ENCODE results near the gene RIT2.

Gene RIT2

DNA sequence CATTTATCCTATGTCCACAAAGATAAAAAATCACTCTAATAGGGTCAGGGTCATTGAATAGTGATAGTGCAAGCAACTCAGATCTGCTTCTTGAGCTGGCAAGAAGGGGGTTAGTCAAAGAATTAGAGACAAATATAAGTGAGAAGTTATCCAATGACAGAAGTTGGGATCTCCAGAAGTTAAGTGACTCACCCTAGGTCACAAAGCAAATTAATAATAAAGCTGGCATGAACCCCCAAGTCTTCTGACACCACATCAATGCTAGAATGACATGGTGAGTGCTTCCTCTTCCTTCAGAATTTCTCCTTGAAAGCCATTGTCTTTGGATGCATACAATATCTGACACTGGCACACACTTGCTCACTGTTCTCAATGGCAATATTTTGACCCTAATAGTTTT lies 343.5 kb downstream of the RIT2 start:
- H3K27ac ChIP-seq (ENCODE audit: low read depth, low read length), result no peak overlapping the region

DNA sequence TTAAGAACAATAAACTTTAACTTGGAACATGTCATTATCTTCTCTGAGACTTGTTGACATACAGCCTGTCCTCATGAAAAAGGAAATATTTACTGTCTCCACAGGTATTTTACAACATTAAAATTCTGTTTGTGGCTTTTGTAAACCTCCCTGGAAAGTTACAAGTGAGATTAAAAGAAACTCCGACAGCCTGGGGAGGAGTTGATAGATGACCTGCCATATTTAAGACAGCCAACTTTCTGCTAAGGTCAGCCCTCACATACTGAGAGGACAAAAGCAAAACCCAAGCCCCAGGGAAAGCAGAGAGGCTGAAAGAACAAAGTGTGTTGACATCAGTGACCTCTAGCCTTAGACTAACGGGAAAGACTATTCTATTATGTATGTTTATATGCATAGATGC lies 350.2 kb downstream of the RIT2 start:
- Histone ChIP-seq H3K36me3 (ENCODE audit: control insufficient read depth, insufficient read depth, low read length) (no peaks in the 10 kb centered on the region), H3K9me3 (ENCODE audit: control insufficient read depth, insufficient read depth, low read length) (peaks cover 14% of the 10 kb centered on the region), H3K4me1 (ENCODE audit: control insufficient read depth, insufficient read depth, low read length) (no peaks in the 10 kb centered on the region), H3K27me3 (ENCODE audit: control insufficient read depth, insufficient read depth, low read length) (no peaks in the 10 kb centered on the region), H3K27ac (ENCODE audit: low read depth, low read length) (no peak overlapping the region), H3K9ac (ENCODE audit: low read depth, low read length) (no peak overlapping the region), H3K4me3 (ENCODE audit: low read depth, low read length) (no peak overlapping the region)

More for the DNA sequence above, 343.5 kb downstream of the RIT2 start:
- H3K27me3 ChIP-seq (ENCODE audit: control insufficient read depth, insufficient read depth, low read length), result no peaks in the 10 kb centered on the region
- no peak overlapping the region for H3K4me3 ChIP-seq (ENCODE audit: low read depth, low read length)
- peaks cover 4% of the 10 kb centered on the region; the same call in 1 of the 2 replicates for H3K4me1 ChIP-seq (ENCODE audit: control insufficient read depth, insufficient read depth, low read length)
- no peak overlapping the region for H3K9ac ChIP-seq (ENCODE audit: low read depth, low read length)
- H3K36me3 ChIP-seq (ENCODE audit: control insufficient read depth, insufficient read depth, low read length), result no peaks in the 10 kb centered on the region
- H3K9me3 ChIP-seq (ENCODE audit: control insufficient read depth, insufficient read depth, low read length), result peaks cover 7% of the 10 kb centered on the region; the same call in 1 of the 2 replicates

- no peaks in the 10 kb centered on the region for H3K27me3 ChIP-seq (ENCODE audit: control insufficient read depth, insufficient read depth, low read length)
- no peak overlapping the region for H3K27ac ChIP-seq (ENCODE audit: low read depth, low read length)
- H3K9me3 ChIP-seq (ENCODE audit: control insufficient read depth, insufficient read depth, low read length), result no peaks in the 10 kb centered on the region
- H3K36me3 ChIP-seq (ENCODE audit: control insufficient read depth, insufficient read depth, low read length), result no peaks in the 10 kb centered on the region
- H3K4me3 ChIP-seq (ENCODE audit: low read depth, low read length), result no peak overlapping the region
- H3K4me1 ChIP-seq (ENCODE audit: control insufficient read depth, insufficient read depth, low read length), result no peaks in the 10 kb centered on the region
- H3K9ac ChIP-seq (ENCODE audit: low read depth, low read length), result no peak overlapping the region
These were observed 355.2 kb downstream of the RIT2 start for GRCh38 chr18:42760290-42760689.

- H3K9ac ChIP-seq (ENCODE audit: low read depth, low read length), result no peak overlapping the region
- H3K27me3 ChIP-seq (ENCODE audit: control insufficient read depth, insufficient read depth, low read length), result no peaks in the 10 kb centered on the region
- no peaks in the 10 kb centered on the region for H3K36me3 ChIP-seq (ENCODE audit: control insufficient read depth, insufficient read depth, low read length)
These were observed 356.6 kb downstream of the RIT2 start for GRCh38 chr18:42758852-42759251.

DNA sequence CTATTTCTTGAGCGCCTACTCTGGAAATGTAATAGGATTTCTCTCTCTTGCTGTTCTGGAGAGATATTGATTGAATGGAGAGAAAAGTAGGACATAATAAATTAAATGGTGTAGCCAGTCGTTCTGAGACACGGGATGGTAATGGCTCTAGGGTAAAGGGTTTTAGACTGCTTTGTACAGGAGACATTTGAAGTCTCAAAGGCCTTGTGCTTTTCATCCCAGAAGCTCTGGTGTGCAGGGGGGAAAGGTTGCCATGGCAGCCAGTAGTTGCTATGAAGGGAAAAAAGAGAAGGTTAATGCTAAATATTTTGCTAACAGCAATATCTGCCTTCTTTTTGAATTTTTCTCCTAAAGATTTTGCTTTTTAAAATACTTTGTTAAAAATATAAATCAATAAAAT lies 359.3 kb downstream of the RIT2 start:
- Histone ChIP-seq H3K9me3 (ENCODE audit: control insufficient read depth, insufficient read depth, low read length) (no peaks in the 10 kb centered on the region), H3K27me3 (ENCODE audit: control insufficient read depth, insufficient read depth, low read length) (no peaks in the 10 kb centered on the region), H3K4me3 (ENCODE audit: low read depth, low read length) (no peak overlapping the region), H3K9ac (ENCODE audit: low read depth, low read length) (no peak overlapping the region), H3K36me3 (ENCODE audit: control insufficient read depth, insufficient read depth, low read length) (no peaks in the 10 kb centered on the region), H3K27ac (ENCODE audit: low read depth, low read length) (no peak overlapping the region), H3K4me1 (ENCODE audit: control insufficient read depth, insufficient read depth, low read length) (peaks cover 6% of the 10 kb centered on the region; the same call in 1 of the 2 replicates)

More at GRCh38 chr18:42758852-42759251, 356.6 kb downstream of the RIT2 start:
- Histone ChIP-seq H3K9me3 (ENCODE audit: control insufficient read depth, insufficient read depth, low read length) (no peaks in the 10 kb centered on the region), H3K27ac (ENCODE audit: low read depth, low read length) (no peak overlapping the region), H3K4me1 (ENCODE audit: control insufficient read depth, insufficient read depth, low read length) (no peaks in the 10 kb centered on the region), H3K4me3 (ENCODE audit: low read depth, low read length) (no peak overlapping the region)

DNA sequence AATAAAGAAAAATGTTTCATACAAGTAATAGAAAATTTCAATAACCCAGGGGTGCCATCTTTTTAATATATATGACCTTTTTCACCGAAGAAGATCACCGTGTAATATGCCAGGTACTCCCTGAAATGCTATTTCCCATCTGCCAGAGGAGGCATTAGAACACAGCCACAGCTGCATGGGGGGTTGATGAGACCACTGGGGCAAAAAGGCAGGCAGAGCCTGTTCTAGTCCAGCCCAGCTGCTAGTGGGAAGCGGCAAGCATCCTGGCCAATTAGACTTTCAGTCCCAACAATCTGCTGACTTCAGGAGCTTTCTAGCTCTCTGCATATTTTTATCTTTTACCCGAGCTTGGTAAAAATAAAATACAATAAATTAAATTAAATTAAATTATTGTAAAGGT lies 362.6 kb downstream of the RIT2 start:
- H3K4me3 ChIP-seq (ENCODE audit: low read depth, low read length), result no peak overlapping the region
- peaks cover under 1% of the 10 kb centered on the region; the same call in 1 of the 2 replicates for H3K9me3 ChIP-seq (ENCODE audit: control insufficient read depth, insufficient read depth, low read length)
- H3K27ac ChIP-seq (ENCODE audit: low read depth, low read length), result no peak overlapping the region
- no peak overlapping the region for H3K9ac ChIP-seq (ENCODE audit: low read depth, low read length)
- H3K4me1 ChIP-seq (ENCODE audit: control insufficient read depth, insufficient read depth, low read length), result peaks cover 6% of the 10 kb centered on the region; the same call in 1 of the 2 replicates
- no peaks in the 10 kb centered on the region for H3K27me3 ChIP-seq (ENCODE audit: control insufficient read depth, insufficient read depth, low read length)
- no peaks in the 10 kb centered on the region for H3K36me3 ChIP-seq (ENCODE audit: control insufficient read depth, insufficient read depth, low read length)

DNA sequence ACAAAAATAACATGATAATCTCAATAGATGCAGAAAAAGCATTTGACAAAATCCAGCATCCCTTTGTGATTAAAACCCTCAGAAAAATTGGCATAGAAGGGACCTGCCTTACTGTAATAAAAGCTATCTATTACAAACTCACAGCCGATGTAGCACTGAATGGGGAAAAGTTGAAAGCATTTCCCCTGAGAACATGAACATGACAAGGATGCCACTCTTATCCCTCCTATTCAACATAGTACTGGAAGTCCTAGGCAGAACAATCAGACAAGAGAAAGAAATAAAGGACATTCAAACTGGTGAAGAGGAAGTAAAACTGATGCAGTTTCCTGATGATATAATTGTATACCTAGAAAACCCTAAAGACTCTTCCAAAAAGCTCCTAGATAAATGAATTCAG lies 368.7 kb downstream of the RIT2 start:
- H3K4me3 ChIP-seq (ENCODE audit: low read depth, low read length), result no peak overlapping the region
- H3K27me3 ChIP-seq (ENCODE audit: control insufficient read depth, insufficient read depth, low read length), result no peaks in the 10 kb centered on the region
- no peaks in the 10 kb centered on the region for H3K36me3 ChIP-seq (ENCODE audit: control insufficient read depth, insufficient read depth, low read length)
- H3K9ac ChIP-seq (ENCODE audit: low read depth, low read length), result no peak overlapping the region
- no peak overlapping the region for H3K27ac ChIP-seq (ENCODE audit: low read depth, low read length)
- peaks cover 47% of the 10 kb centered on the region for H3K4me1 ChIP-seq (ENCODE audit: control insufficient read depth, insufficient read depth, low read length)
- H3K9me3 ChIP-seq (ENCODE audit: control insufficient read depth, insufficient read depth, low read length), result peaks cover 6% of the 10 kb centered on the region; the same call in 1 of the 2 replicates

DNA sequence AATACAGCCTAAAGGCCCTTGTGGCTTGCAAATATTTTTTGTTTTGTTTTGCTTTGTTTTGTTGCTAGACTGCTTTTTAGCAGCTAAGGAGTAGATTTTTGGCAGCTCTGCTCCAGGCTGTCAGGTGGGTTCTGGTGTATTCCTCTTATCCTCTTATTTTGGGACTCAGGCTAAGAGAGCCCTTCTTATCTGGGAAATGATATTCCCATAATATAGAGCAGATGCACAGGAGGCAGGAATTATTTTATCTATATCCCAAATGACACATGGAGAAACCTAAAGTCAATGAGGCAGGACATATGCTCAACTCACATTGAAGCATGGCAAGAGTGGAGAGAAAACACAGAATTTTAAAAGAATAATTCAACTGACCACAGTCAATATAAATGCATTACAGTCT lies 369.6 kb downstream of the RIT2 start:
- Histone ChIP-seq H3K36me3 (ENCODE audit: control insufficient read depth, insufficient read depth, low read length) (no peaks in the 10 kb centered on the region), H3K4me1 (ENCODE audit: control insufficient read depth, insufficient read depth, low read length) (peaks cover 47% of the 10 kb centered on the region), H3K27ac (ENCODE audit: low read depth, low read length) (no peak overlapping the region), H3K9ac (ENCODE audit: low read depth, low read length) (no peak overlapping the region), H3K9me3 (ENCODE audit: control insufficient read depth, insufficient read depth, low read length) (peaks cover 6% of the 10 kb centered on the region; the same call in 1 of the 2 replicates), H3K27me3 (ENCODE audit: control insufficient read depth, insufficient read depth, low read length) (no peaks in the 10 kb centered on the region), H3K4me3 (ENCODE audit: low read depth, low read length) (no peak overlapping the region)

DNA sequence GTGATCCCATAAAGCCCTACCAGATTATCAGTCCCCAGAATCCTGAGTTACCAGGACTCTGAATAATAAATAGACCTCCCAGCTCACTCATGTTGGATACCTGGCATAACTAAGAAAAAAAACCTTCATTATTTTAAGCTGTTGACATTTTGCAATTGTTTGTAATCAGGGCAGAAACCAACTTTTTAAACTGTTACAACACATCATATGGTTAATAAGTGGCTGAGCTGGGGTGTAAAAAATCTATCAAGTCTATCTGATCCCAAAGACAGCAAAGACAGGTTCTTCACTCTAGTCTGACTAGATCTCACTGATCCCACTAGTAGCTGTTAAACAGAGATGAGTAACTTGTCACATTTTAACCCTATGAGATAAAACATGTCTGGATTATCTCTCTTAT lies 370.3 kb downstream of the RIT2 start:
- Histone ChIP-seq H3K27ac (ENCODE audit: low read depth, low read length) (peak overlapping the region; percentile 96), H3K9me3 (ENCODE audit: control insufficient read depth, insufficient read depth, low read length) (peaks cover 6% of the 10 kb centered on the region; the same call in 1 of the 2 replicates), H3K4me3 (ENCODE audit: low read depth, low read length) (no peak overlapping the region), H3K9ac (ENCODE audit: low read depth, low read length) (no peak overlapping the region), H3K36me3 (ENCODE audit: control insufficient read depth, insufficient read depth, low read length) (no peaks in the 10 kb centered on the region), H3K27me3 (ENCODE audit: control insufficient read depth, insufficient read depth, low read length) (no peaks in the 10 kb centered on the region), H3K4me1 (ENCODE audit: control insufficient read depth, insufficient read depth, low read length) (peaks cover 52% of the 10 kb centered on the region)

- H3K27ac ChIP-seq (ENCODE audit: low read depth, low read length), result peak overlapping the region; percentile 96
- peaks cover 52% of the 10 kb centered on the region for H3K4me1 ChIP-seq (ENCODE audit: control insufficient read depth, insufficient read depth, low read length)
- peaks cover 6% of the 10 kb centered on the region; the same call in 1 of the 2 replicates for H3K9me3 ChIP-seq (ENCODE audit: control insufficient read depth, insufficient read depth, low read length)
- H3K9ac ChIP-seq (ENCODE audit: low read depth, low read length), result peak overlapping the region; percentile 66
- no peaks in the 10 kb centered on the region for H3K27me3 ChIP-seq (ENCODE audit: control insufficient read depth, insufficient read depth, low read length)
- peak overlapping the region; percentile 52 for H3K4me3 ChIP-seq (ENCODE audit: low read depth, low read length)
- H3K36me3 ChIP-seq (ENCODE audit: control insufficient read depth, insufficient read depth, low read length), result no peaks in the 10 kb centered on the region
These were observed 371.9 kb downstream of the RIT2 start for GRCh38 chr18:42743373-42744138.

- H3K4me1 ChIP-seq (ENCODE audit: control insufficient read depth, insufficient read depth, low read length), result peaks cover 52% of the 10 kb centered on the region
- H3K27me3 ChIP-seq (ENCODE audit: control insufficient read depth, insufficient read depth, low read length), result no peaks in the 10 kb centered on the region
- peak overlapping the region; percentile 96 for H3K27ac ChIP-seq (ENCODE audit: low read depth, low read length)
- H3K4me3 ChIP-seq (ENCODE audit: low read depth, low read length), result peak overlapping the region; percentile 52
- H3K9ac ChIP-seq (ENCODE audit: low read depth, low read length), result peak overlapping the region; percentile 34
- H3K9me3 ChIP-seq (ENCODE audit: control insufficient read depth, insufficient read depth, low read length), result peaks cover 5% of the 10 kb centered on the region; the same call in 1 of the 2 replicates
- no peaks in the 10 kb centered on the region for H3K36me3 ChIP-seq (ENCODE audit: control insufficient read depth, insufficient read depth, low read length)
These were observed 372.5 kb downstream of the RIT2 start for GRCh38 chr18:42742969-42743368.
